Brain microvascular endothelial cell (primary cell): Measurements from ENCODE around the gene MMRN2.

Experiments
- DNase-seq: peaks from one replicate; pipeline ENCODE4 v3.0.0-alpha.2; 2020
- H3K27ac ChIP-seq: fragments of 250-450 bp; sonication (Bioruptor Pico); 2 replicates; pipeline ENCODE4 v1.5.1; 2020; ENCODE audit warnings: mild to moderate bottlenecking, moderate library complexity
- H3K27me3 ChIP-seq: fragments of 250-450 bp; sonication (Bioruptor Pico); replicated peaks from 2 replicates; pipeline ENCODE4 v1.5.1; 2020; ENCODE audit warnings: mild to moderate bottlenecking
- H3K36me3 ChIP-seq: fragments of 250-450 bp; sonication (Bioruptor Pico); replicated peaks from 2 replicates; pipeline ENCODE4 v1.5.1; 2020; ENCODE audit warnings: mild to moderate bottlenecking
- H3K4me3 ChIP-seq: 2 replicates; pipeline ENCODE4 v1.5.1; 2011; ENCODE audit warnings: low read depth, mild to moderate bottlenecking, control low read depth, low read length, moderate library complexity
- CTCF ChIP-seq: IDR thresholded peaks from 2 replicates; pipeline ENCODE4 v1.5.1; 2011; ENCODE audit warnings: low read depth, mild to moderate bottlenecking, moderate library complexity, low read length, control low read depth, inconsistent platforms; ENCODE audit errors: missing control alignments
- in situ Hi-C: cut with HindIII; loops from 2 replicates; pipeline ENCODE4 v1.10.0; 2017; ENCODE audit warnings: low sequenced_read_pairs, low pct_ligation_motif_present

The MMRN2 gene

GRCh38 chr10:86929468-86930380 is 27.7 kb downstream of the MMRN2 start:
- no peak for TF ChIP-seq CTCF
- H3K27ac ChIP-seq, result no peak overlapping the region
- no peak overlapping the region for H3K4me3 ChIP-seq
- no peaks in the 10 kb centered on the region for H3K27me3 ChIP-seq
- in situ Hi-C loops, result no loop called here
- peaks cover 6% of the 10 kb centered on the region for H3K36me3 ChIP-seq
- no peak for DNase-seq

GRCh38 chr10:86922553-86922961 is 34.9 kb downstream of the MMRN2 start:
- TF ChIP-seq CTCF, result no peak
- Histone ChIP-seq H3K27ac (no peak overlapping the region), H3K27me3 (no peaks in the 10 kb centered on the region), H3K36me3 (peaks cover 16% of the 10 kb centered on the region), H3K4me3 (no peak overlapping the region)
- in situ Hi-C loops, result no loop called here
- DNase-seq, result no peak

GRCh38 chr10:86918022-86918471 is 39.4 kb downstream of the MMRN2 start:
- Histone ChIP-seq H3K27me3 (no peaks in the 10 kb centered on the region), H3K36me3 (peaks cover 17% of the 10 kb centered on the region), H3K27ac (no peak overlapping the region), H3K4me3 (no peak overlapping the region)
- in situ Hi-C loops, result no loop called here
- TF ChIP-seq CTCF, result no peak
- DNase-seq, result no peak

- Histone ChIP-seq H3K27ac (no peak overlapping the region), H3K36me3 (peaks cover 9% of the 10 kb centered on the region), H3K27me3 (no peaks in the 10 kb centered on the region), H3K4me3 (no peak overlapping the region)
- in situ Hi-C loops, result no loop called here
- no peak for TF ChIP-seq CTCF
- no peak for DNase-seq
Measured at GRCh38 chr10:86914734-86915133, 42.7 kb downstream of the MMRN2 start.

- Histone ChIP-seq H3K27ac (no peak overlapping the region), H3K36me3 (peaks cover 16% of the 10 kb centered on the region), H3K27me3 (no peaks in the 10 kb centered on the region), H3K4me3 (no peak overlapping the region)
- DNase-seq, result no peak
- in situ Hi-C loops, result no loop called here
- no peak for TF ChIP-seq CTCF
Measured at GRCh38 chr10:86905429-86905828, 52.0 kb downstream of the MMRN2 start.
